Activated naive CD4-positive, alpha-beta T cell treated with anti-CD3 and anti-CD28 coated beads, Interleukin-2, amount 50 U/mL, for 16 hours (primary cell): ENCODE measurements around the gene THAP8.

Experiments used
- DNase-seq: peaks from one replicate; pipeline ENCODE4 v3.0.0-alpha.2; 2020

Gene THAP8

DNA sequence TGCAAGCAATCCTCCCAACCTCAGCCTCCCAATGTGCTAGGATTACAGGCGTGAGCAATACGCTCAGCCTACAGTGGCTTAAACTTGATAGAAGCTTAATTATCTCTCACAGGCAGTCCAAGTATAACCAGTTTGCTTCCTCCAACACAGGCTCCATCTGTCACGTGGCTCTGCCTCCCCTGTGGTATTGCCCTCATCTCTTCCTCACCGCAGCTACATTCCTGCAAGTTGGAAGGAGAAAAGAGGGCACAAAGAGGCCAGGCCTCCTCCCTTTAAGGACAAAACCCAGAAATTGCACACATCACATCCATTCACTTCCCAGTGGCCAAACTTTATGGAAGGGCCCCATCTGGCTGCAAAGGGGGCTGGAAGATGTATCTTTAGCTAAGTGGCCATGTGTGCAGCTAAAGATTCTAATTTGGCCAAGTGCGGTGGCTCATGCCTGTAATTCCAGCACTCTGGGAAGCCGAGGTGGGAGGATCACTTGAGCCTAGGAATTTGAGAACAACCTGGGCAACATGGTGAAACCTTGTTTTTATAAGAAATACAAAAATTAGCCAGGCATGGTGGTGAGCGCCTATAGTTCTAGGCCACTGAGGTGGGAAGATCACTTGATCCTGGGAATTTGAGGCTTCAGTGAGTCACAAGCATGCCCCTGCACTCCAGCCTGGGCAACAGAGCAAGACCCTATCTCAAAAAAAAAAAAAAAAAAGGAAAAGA is 62.2 kb downstream of the THAP8 start:
- DNase-seq = no peak

DNA sequence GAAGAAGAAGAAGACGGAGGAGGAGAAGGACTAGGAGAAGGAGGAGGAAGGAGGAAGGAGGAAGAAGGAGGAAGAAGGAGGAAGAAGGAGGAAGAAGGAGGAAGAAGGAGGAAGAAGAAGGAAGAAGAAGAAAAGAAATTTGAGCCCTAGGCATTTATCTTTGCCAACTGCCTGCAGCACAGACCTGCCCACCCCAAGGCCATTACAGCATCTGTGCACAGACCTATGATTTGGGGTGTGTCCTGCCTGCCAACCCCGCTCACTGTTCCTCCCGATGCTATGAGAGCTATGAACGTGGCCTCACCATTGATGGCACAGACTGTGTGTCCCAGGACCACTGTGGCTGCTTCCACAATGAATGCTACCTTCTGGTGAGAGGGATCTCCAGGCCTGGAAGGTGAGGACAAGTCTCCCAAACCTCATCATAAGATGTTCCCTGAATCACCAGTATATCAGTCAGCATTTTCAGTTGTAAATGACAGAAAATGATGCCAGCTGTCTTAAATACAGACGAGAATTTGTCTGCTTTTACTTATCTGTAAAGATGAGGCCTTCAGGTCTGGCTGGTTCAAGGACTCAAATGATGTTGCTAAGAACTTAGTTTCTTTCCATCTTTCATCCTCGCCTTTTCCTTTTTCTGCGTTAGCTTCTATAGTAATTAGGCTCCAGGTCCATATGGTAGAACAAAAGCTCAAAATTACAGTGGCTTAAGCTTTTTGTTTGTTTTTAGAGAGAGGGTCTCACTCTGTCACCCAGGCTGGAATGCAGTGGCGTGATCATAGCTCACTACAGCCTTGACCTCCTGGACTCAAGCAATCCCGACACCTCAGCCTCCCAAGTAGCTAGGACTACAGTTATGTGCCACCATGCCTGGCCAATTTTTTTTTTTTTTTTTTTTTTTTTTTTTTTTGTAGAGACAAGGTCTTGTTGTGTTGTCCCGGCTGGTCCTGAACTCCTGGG is 63.0 kb downstream of the THAP8 start:
- DNase-seq = no peak

DNA sequence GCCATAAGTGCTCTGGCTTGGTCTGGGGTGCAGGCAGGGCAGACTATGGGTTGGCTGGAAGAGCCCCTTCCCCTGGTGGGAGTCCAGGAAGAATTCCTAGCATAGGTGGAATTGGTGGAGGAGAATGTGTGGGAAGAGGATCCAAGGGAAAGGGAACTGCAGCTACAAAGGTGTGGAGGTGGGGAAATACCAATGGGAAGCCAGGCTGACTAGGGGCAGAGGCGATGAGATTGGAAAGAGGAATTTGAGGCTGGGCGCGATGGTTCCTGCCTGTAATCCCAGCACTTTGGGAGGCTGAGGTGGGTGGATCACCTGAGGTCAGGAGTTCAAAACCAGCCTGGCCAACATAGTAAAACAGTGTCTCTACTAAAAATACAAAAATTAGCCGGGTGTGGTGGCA is 63.9 kb downstream of the THAP8 start:
- no peak for DNase-seq

DNA sequence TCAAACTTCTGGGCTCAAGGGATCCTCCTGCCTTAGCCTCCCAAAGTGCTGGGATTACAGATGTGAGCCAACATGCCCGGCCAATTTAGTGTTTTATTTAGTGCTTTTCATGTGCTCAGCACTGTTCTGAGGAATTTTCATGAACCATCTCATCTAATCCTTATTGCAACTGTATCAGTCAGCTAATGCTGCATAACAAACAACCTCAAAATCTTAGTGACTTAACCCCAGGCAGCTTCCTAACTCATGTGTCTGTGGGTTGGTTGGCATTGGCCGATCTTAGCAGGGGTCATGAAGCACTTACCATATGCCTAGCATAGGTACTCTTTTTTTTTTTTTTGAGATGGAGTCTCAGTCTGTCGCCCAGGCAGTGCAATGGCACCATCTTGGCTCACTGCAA is 65.3 kb downstream of the THAP8 start:
- no peak for DNase-seq

DNA sequence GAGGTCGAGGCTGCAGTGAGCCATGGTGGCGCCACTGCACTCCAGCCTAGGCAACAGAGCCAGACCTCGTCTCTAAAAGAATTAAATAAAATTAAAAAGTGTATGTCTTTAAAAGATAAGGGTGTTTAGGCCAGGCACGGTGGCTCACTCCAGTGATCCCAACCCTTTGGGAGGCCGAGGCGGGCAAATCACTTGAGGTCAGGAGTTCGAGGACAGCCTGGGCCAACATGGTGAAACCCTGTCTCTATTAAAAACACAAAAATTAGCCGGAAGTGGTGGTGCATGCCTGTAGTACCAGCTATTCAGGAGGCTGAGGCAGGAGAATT is 66.6 kb downstream of the THAP8 start:
- no peak for DNase-seq

DNA sequence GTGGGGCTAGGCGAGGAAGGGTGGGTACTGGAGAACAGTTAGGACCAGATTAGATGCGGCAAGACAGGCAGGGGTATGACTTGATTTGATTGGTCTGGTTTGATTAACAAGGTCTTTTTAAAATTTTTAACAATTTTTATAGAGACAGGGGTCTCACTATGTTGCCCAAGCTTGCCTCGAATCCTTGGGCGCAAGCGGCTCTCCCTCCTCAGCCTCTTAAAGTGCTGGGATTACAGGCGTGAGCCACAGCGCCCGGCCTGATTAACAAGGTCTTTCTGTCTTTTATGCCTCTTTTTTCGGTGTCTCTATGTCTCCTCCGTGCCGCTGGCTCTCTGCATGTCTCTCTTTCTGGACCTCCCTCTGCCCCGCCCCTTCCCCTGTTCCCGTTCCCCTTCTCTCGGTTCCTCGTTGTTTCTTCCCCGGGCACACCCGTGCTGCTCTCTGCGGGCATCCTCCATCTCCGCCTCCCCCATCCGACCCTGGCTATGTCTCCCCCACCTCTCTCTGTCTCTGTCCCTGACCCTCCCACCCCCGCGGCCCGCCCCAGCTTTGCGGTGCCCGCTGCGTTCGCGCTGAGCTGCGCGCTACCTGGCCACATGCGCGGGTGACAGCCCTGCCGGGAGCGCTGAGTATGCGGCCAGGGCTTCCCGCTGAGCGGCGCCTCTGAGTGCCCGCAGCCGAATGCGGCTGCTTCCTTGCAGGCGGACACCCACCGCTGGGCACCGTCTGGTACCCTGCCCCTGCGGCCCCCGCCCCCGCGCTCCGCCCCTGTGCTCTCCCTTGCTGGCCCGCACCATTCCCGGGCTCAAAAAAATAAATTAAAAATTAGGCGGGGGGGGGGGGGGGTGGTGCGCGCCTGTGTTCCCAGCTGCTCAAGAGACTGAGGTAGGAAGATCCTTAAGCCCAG is 67.2 kb downstream of the THAP8 start:
- peak; percentile 26 for DNase-seq

DNA sequence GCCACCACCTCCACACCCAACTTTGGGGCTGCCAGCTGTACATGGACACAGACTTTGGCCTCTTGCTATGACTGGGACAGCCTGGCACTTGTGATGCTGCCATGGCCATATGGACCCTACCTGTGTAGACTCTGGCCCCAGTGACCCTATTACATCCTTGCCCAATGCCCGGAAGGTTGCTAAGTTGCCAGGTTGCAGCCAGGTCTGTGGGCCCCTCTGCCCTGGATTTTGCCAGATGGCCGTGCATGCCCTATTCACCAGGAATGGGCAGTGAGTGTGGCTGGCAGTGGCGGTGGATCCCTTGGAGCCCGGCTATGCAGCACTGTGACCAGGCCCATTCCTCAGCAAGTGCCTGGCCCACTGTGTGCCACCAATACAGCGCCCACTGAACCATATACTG is 68.0 kb downstream of the THAP8 start:
- no peak for DNase-seq
